SJCRH30 (cell line): ENCODE measurements around the gene TBC1D1. TPM values are rescaled to one million over a fixed set of nuclear protein-coding genes. Genes with fewer than 3 reads are reported as not detected.

ENCODE experiments used
- DNase-seq, 2 experiments: peaks; one replicate each; pipeline ENCODE4 v3.0.0-alpha.2; 2015 to 2020
- H3K27ac ChIP-seq: fragments of 250-450 bp; sonication (Bioruptor Pico); 2 replicates; pipeline ENCODE4 v1.5.1; 2020; ENCODE audit warnings: mild to moderate bottlenecking, moderate library complexity
- H3K27me3 ChIP-seq: fragments of 250-450 bp; sonication (Bioruptor Pico); 2 replicates; pipeline ENCODE4 v1.5.1; 2020; ENCODE audit warnings: mild to moderate bottlenecking, moderate library complexity
- H3K36me3 ChIP-seq: fragments of 250-450 bp; sonication (Bioruptor Pico); 2 replicates; pipeline ENCODE4 v1.5.1; 2020; ENCODE audit warnings: mild to moderate bottlenecking, moderate library complexity
- H3K4me1 ChIP-seq: fragments of 250-450 bp; sonication (Bioruptor Pico); 2 replicates; pipeline ENCODE4 v1.5.1; 2020; ENCODE audit warnings: mild to moderate bottlenecking, moderate library complexity
- H3K4me3 ChIP-seq: fragments of 250-450 bp; sonication (Bioruptor Pico); 2 replicates; pipeline ENCODE4 v1.5.1; 2020; ENCODE audit warnings: mild to moderate bottlenecking, moderate library complexity
- H3K9me3 ChIP-seq: fragments of 250-450 bp; sonication (Bioruptor Pico); replicated peaks from 2 replicates; pipeline ENCODE4 v1.5.1; 2020; ENCODE audit warnings: mild to moderate bottlenecking, moderate library complexity
- total RNA-seq: library from RNA; depleted of rRNA; stranded (reverse); fragments of >200 nt; shearing (Covaris generic); gene quantifications from 2 replicates; pipeline ENCODE4 v1.2.3, GENCODE V29; 2014

Gene TBC1D1
- total RNA-seq, 1 experiment from 2014 or later = 91.1 TPM

DNA sequence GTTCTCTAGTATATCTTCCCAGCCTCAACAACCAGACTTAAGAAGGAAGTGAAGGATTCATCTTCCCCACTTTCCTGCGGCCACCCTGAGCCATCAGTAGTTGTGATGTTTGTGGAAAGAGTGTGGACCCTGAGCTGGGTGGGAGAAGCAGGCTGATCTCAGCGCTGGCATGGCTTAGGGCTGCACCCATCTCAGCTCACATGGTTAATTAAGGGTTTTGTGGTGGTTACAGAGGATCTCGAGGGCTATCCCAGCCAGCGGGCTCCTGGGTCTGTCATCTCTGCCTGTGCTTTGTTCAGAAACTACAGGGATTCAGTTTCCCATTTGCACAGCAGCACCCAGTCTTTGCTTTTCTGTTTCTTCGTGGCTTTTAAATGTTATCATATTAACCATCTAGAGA lies 232.7 kb downstream of the TBC1D1 start:
- 0 out of 2 replicates have a peak, but pooled peaks cover 2% of the 10 kb centered on the region for H3K36me3 ChIP-seq
- no peak overlapping the region for H3K4me3 ChIP-seq
- H3K4me1 ChIP-seq = peaks cover 45% of the 10 kb centered on the region
- DNase-seq = peak in 1 of 2 experiments; percentile 57
- H3K27ac ChIP-seq = no peak overlapping the region
- H3K9me3 ChIP-seq = no peaks in the 10 kb centered on the region
- no peaks in the 10 kb centered on the region for H3K27me3 ChIP-seq

DNA sequence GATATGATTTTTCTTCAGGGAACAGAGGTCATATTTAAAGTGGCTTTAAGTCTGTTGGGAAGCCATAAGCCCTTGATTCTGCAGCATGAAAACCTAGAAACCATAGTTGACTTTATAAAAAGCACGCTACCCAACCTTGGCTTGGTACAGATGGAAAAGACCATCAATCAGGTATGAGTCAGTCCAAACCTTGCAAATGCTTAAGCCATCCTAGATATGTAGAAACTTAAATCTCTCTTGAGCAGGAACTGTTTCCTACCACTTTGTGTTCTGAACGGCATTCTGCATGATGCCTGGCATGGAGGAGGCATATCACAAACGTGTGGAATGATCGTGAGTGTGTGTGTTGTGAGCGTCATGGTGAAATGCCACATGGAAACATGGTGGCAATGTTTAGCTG lies 234.1 kb downstream of the TBC1D1 start:
- H3K4me3 ChIP-seq = no peak overlapping the region
- peaks cover 43% of the 10 kb centered on the region for H3K4me1 ChIP-seq
- no peaks in the 10 kb centered on the region for H3K9me3 ChIP-seq
- 0 out of 2 replicates have a peak, but pooled peaks cover 2% of the 10 kb centered on the region for H3K36me3 ChIP-seq
- H3K27ac ChIP-seq = no peak overlapping the region
- H3K27me3 ChIP-seq = no peaks in the 10 kb centered on the region
- DNase-seq = no peak

DNA sequence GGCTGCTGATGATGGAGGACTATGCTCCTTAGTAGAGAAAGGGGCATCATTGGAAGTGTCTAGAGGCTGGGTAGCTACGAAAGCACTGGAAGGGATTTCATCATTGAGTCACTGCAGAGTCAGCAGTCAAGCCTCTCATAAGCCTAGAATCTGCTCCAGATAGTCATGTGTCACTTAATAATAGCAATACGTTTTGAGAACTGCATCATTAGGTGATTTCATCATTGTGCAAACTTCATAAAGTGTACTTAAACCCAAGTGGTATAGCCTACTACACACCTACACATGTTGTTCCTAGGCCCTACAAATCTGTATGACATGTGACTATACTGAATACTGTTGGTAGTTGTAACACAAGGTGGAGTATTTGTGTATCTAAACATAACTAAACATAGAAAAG lies 234.9 kb downstream of the TBC1D1 start:
- no peaks in the 10 kb centered on the region for H3K9me3 ChIP-seq
- 0 out of 2 replicates have a peak, but pooled peaks cover 2% of the 10 kb centered on the region for H3K36me3 ChIP-seq
- H3K4me1 ChIP-seq = peaks cover 43% of the 10 kb centered on the region
- H3K4me3 ChIP-seq = no peak overlapping the region
- H3K27ac ChIP-seq = no peak overlapping the region
- no peaks in the 10 kb centered on the region for H3K27me3 ChIP-seq
- no peak for DNase-seq

DNA sequence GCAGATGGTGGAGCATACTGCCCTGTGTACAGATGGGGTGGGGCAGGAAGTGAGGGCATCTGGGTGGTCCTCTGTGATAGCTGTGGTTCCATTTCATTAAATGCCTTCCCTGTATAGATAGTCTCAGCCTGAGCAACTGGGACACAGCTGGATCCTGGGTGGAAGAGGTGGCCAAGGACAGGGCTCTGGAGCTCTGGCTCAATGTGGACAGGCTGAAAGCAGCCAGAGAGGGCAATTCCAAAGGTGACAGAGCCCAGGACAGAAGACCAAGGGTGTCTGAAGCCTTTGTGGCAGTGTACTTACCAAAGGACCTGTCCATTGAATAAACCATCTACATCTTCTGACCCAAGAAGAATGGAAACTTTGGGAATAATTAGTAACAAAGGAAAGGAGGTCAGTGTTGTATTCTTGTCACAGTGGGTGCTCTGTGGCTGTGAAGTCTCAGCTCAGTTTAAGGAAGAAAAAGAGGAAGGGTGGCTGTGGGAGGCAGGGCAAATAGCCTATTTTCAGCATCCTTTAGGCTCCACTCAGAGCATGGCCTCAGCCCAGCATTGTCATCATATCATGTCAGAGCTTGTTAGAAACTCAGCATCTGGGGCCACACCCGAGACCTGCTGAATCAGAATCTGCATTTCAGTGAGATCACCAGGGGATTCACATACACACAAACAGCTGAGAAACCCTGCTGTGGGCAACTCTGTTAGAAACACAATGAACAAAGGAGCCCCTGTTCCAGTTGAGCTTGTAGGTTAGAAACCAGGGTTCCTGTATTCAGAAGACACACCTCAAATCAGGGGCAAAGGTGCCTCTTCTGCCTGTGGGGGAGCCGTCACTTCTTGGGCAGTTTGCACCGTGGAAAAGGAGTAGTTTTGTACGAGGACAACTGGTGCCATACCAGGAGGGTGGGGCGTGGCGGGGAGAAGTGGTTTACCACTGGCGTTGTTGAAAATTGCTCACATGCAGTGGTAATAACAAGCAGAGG lies 237.9 kb downstream of the TBC1D1 start:
- no peaks in the 10 kb centered on the region for H3K27me3 ChIP-seq
- H3K4me1 ChIP-seq = peaks cover 46% of the 10 kb centered on the region
- peak overlapping the region; percentile 90 for H3K27ac ChIP-seq
- peak; percentile 94 to 97 for DNase-seq
- H3K4me3 ChIP-seq = peak overlapping the region; percentile 2; the same call in 1 of the 2 replicates
- 0 out of 2 replicates have a peak, but pooled peaks cover 2% of the 10 kb centered on the region for H3K36me3 ChIP-seq
- H3K9me3 ChIP-seq = no peaks in the 10 kb centered on the region

DNA sequence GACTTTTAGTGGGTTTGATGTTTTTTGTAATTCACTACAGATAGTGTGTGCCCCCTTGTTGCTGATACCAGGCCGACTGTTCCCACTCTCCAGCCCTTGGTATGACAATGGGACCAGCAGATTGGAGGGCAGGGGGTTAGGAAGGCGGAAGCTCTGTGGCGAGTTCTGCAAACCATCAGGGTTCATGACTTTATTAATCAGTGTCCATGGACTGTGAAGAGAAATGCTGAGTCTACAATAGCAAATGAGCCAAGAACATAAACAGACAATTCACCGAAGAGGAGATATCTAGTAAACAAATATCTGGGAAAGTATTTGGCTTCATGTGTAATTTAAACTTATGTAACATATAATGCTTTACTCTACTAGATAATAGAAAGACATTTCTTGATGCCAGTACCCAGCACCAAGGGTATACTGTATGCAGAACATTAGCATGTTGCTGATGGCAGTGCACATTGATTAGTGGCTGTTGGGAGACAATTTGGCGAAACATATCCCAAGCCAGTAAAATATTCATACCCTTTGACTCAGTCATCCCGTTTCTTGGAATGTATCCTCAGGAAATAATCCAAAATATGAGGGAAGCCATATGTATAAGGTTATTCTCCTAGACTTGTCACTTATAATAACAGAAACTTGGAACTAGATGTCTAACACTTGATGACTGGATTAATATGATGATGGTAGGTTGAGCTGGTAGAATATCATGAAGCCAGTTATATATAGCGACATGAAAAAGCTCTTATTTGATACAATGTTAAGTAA lies 238.8 kb downstream of the TBC1D1 start:
- Histone ChIP-seq H3K4me3 (peak overlapping the region; percentile 2; the same call in 1 of the 2 replicates), H3K36me3 (0 out of 2 replicates have a peak, but pooled peaks cover 2% of the 10 kb centered on the region), H3K4me1 (peaks cover 45% of the 10 kb centered on the region), H3K27ac (peak overlapping the region; percentile 90), H3K27me3 (no peaks in the 10 kb centered on the region), H3K9me3 (no peaks in the 10 kb centered on the region)
- DNase-seq = no peak

DNA sequence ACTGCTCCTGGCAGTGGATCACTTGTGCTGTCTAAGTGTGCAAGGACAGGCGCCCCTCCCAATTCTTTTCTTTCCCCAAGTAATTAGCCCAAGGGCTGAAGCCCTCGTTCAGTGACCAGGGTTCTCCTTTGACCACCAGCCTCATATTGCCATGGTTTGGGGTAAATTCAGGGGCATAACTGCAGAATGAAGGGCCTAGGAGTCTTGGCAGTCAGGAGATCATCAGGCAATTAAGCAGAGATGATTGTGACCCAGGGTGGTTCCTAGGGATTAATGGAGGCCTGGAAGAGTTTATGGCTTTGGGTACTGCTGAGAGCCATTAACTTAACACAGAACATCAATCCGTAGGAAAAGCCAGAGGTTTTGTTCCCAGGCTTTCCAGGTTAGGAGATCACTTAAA lies 240.0 kb downstream of the TBC1D1 start:
- H3K36me3 ChIP-seq = no peaks in the 10 kb centered on the region
- H3K4me1 ChIP-seq = peaks cover 45% of the 10 kb centered on the region
- peak overlapping the region; percentile 71 for H3K27ac ChIP-seq
- no peaks in the 10 kb centered on the region for H3K9me3 ChIP-seq
- H3K27me3 ChIP-seq = no peaks in the 10 kb centered on the region
- no peak overlapping the region for H3K4me3 ChIP-seq
- no peak for DNase-seq

DNA sequence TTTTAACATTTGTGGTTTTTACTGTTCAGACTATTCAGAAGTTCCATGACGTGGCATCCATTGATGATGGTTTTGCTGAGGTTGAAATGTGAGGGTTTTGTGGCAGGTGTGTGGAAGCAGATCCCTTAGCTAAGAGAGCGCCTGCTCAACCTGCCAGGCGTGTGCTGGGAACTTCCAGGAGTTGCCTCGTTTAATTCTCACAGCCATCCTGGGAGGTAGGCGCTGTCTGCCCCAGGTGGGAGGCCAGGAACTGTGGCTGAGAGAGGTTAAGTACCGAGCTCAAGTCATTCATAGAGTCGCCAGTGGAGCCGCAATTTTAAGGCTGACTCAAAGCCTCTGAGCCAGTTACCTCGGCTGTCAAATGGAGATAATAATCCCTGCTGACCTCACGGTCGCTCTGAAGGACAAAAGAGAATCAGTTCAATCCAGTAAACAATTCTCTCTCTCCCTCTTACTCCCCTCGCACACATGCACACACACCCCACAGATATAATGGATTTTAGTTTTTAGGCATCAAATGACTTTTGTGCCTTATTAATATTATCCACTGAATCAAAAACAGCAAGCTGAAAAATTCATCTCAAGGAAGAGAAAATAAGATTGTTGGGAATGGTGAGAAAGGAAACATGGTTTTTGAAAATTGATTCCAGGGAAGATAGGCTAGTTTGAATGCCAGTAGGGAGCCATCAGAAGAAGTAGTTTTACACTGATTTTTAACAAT lies 240.6 kb downstream of the TBC1D1 start:
- no peaks in the 10 kb centered on the region for H3K27me3 ChIP-seq
- peaks cover 45% of the 10 kb centered on the region for H3K4me1 ChIP-seq
- peak overlapping the region; percentile 71 for H3K27ac ChIP-seq
- peak; percentile 42 to 68 for DNase-seq
- no peak overlapping the region for H3K4me3 ChIP-seq
- H3K36me3 ChIP-seq = no peaks in the 10 kb centered on the region
- no peaks in the 10 kb centered on the region for H3K9me3 ChIP-seq

DNA sequence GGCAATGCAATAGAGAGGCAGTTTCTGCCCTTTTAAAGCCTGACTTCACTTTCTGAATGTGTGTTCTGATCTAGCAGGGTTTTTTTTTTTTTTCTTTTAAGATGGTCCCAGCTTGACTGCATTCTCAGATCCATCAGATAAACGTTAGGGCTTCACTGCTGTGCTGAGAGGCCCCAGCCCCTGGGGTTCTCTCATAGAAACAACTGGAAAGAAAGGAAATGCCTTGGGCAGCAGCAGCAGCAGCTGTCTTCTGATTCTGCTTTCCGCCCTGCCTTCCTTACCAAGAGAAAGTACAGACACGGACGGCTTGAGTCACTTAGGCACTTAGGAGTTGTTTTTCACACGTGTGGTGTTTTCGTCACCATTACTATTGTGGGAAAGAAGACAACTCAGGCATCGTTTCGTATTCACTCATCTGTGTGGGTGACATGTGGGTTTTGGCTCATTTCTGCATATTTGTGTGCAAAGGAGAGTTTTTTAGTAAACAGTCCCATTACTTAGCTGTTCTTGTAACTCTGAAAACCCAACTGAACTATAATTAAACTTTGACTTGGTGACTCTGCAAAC lies 241.3 kb downstream of the TBC1D1 start:
- Histone ChIP-seq H3K9me3 (no peaks in the 10 kb centered on the region), H3K4me1 (peaks cover 45% of the 10 kb centered on the region), H3K36me3 (no peaks in the 10 kb centered on the region), H3K27ac (peak overlapping the region; percentile 71), H3K4me3 (no peak overlapping the region), H3K27me3 (no peaks in the 10 kb centered on the region)
- DNase-seq = peak; percentile 90 to 94

DNA sequence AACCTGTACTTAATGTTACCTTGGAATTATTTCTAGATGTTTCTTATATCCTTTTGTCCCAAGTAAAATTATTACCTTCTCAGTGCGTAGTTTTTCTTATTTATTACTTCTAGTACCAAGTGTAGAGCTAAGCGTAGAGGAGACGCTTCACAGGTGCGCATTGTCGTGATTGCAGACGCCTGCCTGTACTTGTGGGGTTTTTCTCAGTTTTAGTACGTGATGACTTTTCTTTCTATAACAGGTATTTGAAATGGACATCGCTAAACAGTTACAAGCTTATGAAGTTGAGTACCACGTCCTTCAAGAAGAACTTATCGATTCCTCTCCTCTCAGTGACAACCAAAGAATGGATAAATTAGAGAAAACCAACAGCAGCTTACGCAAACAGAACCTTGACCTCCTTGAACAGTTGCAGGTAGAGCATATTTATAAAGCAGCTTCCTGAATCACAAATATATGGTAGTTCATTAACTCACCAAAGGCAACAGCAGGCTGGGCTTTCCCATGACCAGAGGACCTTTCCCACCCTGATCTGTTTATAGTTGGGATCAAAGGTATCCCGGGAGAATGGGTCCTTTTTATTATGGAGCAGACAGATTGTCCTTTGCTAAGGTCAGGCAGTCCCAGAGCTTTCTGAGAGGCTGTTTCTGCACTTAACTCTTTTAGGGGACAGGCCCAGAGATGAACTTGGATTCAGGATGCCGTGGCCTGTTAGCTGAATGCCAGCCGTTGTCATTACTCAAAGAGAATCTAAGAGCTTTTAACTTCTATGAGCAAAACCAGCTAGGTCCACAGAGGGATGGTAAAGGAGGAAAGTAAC lies 242.2 kb downstream of the TBC1D1 start:
- peak overlapping the region; percentile 71 for H3K27ac ChIP-seq
- H3K4me3 ChIP-seq = no peak overlapping the region
- no peaks in the 10 kb centered on the region for H3K36me3 ChIP-seq
- H3K9me3 ChIP-seq = no peaks in the 10 kb centered on the region
- no peak for DNase-seq
- peaks cover 42% of the 10 kb centered on the region for H3K4me1 ChIP-seq
- H3K27me3 ChIP-seq = no peaks in the 10 kb centered on the region

DNA sequence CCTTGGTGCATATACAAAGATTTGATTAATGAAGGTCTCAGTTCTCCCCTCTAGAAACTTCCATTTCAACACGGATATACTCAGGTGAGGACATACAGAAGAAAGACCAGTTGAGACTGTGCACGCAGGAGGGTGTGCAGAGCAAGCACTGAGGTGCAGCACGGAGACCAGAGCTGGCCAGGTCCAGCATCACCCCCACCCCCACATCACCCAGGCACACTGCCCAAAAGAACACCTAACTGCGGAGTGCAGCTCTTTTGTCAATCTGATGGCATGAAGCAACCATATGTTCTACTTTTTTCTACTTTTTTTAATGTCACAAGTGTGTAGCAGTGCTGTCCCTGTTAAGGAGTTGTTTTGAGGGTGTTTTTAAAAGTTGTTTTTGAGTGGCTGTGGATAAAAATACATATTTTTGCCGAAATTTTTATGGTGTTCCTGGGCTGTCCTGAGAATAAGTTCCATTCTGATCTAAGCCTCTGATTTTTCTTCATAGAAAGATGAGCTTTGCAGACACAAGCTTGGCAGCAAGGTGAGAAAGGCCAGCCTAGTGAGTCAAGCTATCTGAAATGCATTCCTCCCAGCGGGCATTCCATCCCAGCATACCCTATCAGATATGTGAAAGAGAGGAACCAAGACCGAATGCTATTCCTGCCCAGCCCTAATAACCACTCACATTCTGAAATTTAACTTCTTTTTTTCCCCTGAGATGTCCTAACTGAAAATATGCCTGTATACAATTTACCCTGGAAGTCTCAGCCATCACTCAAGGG lies 243.0 kb downstream of the TBC1D1 start:
- no peaks in the 10 kb centered on the region for H3K9me3 ChIP-seq
- no peaks in the 10 kb centered on the region for H3K27me3 ChIP-seq
- H3K36me3 ChIP-seq = no peaks in the 10 kb centered on the region
- H3K4me3 ChIP-seq = no peak overlapping the region
- no peak for DNase-seq
- H3K4me1 ChIP-seq = peaks cover 34% of the 10 kb centered on the region
- no peak overlapping the region for H3K27ac ChIP-seq

DNA sequence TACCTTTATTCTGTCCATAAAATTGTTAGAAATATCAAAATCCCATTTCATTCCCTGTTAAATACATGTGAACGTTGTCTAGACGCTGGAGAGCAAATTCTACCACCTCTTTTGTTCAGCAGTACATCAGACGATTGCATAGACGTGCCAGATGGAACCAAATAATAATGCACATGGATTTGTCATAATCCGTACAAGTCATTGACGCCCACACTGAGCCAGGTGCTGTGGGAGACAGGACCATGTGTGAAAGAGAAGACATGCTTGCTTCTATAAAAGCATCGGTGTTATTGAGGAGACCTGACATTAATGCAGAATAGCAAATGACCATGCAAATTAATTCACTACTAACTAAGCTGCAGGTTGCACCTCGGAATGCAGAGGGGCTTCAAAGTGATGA lies 244.3 kb downstream of the TBC1D1 start:
- Histone ChIP-seq H3K4me3 (no peak overlapping the region), H3K9me3 (no peaks in the 10 kb centered on the region), H3K4me1 (peaks cover 23% of the 10 kb centered on the region), H3K36me3 (no peaks in the 10 kb centered on the region), H3K27me3 (no peaks in the 10 kb centered on the region), H3K27ac (no peak overlapping the region)
- no peak for DNase-seq

DNA sequence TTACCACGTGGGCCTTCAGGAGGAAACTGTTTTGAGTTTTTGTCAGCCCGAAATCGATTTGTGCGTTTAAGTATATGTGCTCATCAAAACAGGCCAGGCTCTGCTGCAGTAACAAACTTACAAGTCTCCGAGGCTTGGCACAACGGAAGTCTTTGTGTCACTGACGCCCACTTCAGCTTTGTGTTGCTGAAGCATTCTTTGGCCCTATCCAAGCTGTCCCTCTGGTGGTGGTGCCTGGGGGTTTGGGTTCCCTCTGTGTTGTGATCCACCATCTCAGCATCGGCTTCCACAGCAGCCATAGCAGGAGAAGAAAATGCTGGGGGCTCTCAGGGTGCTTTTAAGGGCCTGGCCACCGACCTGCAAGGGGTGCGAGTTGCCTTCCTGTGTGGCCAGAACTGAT lies 245.7 kb downstream of the TBC1D1 start:
- H3K4me1 ChIP-seq = peaks cover 9% of the 10 kb centered on the region
- H3K4me3 ChIP-seq = no peak overlapping the region
- H3K9me3 ChIP-seq = no peaks in the 10 kb centered on the region
- no peak for DNase-seq
- H3K27me3 ChIP-seq = no peaks in the 10 kb centered on the region
- H3K36me3 ChIP-seq = no peaks in the 10 kb centered on the region
- no peak overlapping the region for H3K27ac ChIP-seq

DNA sequence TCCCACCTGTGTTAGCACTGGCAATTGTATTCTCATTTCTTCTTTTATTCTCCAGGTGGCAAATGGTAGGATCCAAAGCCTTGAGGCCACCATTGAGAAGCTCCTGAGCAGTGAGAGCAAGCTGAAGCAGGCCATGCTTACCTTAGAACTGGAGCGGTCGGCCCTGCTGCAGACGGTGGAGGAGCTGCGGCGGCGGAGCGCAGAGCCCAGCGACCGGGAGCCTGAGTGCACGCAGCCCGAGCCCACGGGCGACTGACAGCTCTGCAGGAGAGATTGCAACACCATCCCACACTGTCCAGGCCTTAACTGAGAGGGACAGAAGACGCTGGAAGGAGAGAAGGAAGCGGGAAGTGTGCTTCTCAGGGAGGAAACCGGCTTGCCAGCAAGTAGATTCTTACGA lies 246.2 kb downstream of the TBC1D1 start:
- Histone ChIP-seq H3K4me3 (no peak overlapping the region), H3K27me3 (no peaks in the 10 kb centered on the region), H3K36me3 (no peaks in the 10 kb centered on the region), H3K4me1 (peaks cover 6% of the 10 kb centered on the region), H3K27ac (no peak overlapping the region), H3K9me3 (no peaks in the 10 kb centered on the region)
- no peak for DNase-seq
